Large intestine (tissue), 3 donors: ENCODE data around the gene PGM5. TPM values are rescaled to one million over a fixed set of nuclear protein-coding genes. Genes with fewer than 3 reads are reported as not detected.
A peak's percentile ranks its signal among the peaks of the same experiment; 100 is the strongest.

Experiments
- DNase-seq, 2 donors: peaks; one replicate each; pipeline versions ENCODE4 v3.0.0 to v3.0.0-alpha.2; 2013
- H3K27ac ChIP-seq: one replicate; pipeline ENCODE4 v1.5.1; 2013; ENCODE audit warnings: low read length
- H3K27me3 ChIP-seq: 2 replicates; pipeline ENCODE4 v1.6.1; 2013; ENCODE audit warnings: low read length; ENCODE audit not compliant: control insufficient read depth, insufficient read depth
- H3K36me3 ChIP-seq: 2 replicates; pipeline ENCODE4 v1.6.1; 2013; ENCODE audit warnings: low read length; ENCODE audit not compliant: control insufficient read depth, insufficient read depth
- H3K4me1 ChIP-seq: one replicate; pipeline ENCODE4 v1.6.1; 2013; ENCODE audit warnings: low read length; ENCODE audit not compliant: control insufficient read depth, insufficient read depth
- H3K4me3 ChIP-seq: one replicate; pipeline ENCODE4 v1.5.1; 2013; ENCODE audit warnings: low read length
- H3K9me3 ChIP-seq: one replicate; pipeline ENCODE4 v1.6.1; 2013; ENCODE audit warnings: mild to moderate bottlenecking, low read depth, low read length, moderate library complexity; ENCODE audit not compliant: control insufficient read depth
- WGBS: methylation state at CpG from one replicate; pipeline ENCODE4 v1.1.5; 2013; ENCODE audit warnings: low lambda C conversion rate; ENCODE audit not compliant: insufficient coverage; 5-methylcytosine and 5-hydroxymethylcytosine counted together
- polyA plus RNA-seq: library from polyadenylated mRNA; unstranded; fragments of 120-200 nt; gene quantifications from one replicate; pipeline ENCODE4 v1.2.1, GENCODE V29; 2013

The PGM5 gene
- polyA plus RNA-seq, 1 donor = 26.4 TPM

DNA sequence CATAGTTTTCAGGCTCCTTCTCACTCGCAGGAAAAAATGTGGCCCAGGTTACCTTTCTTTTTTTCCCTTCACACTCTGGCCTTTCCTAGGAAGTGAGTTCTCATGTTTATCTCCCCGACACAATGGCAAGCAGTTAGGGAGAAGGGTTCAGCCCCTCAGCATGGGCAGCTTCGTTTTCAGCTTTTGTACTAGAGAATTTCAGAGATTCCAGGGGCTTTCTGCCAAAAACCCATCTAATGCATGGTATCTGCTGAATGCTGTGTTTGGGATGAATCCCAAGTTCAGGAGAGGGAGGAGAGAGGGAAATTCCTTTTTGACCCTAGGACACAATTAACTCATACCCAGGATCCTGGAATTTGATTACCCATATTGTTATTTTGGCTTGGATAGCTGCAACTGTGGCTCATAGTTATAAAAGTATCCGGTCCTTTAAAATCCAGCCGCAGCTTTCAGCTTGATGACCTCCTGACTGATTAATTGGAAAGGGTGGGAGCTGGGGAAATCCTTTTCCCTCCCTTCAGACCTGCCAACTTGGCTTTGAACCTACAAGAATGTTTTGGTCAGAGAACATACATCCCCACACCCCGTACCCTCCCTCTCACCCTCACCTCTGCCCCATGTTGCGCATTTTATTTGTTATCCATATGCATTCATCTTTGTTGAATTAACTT lies 105.8 kb downstream of the PGM5 start:
- H3K27ac ChIP-seq = no peak overlapping the region

DNA sequence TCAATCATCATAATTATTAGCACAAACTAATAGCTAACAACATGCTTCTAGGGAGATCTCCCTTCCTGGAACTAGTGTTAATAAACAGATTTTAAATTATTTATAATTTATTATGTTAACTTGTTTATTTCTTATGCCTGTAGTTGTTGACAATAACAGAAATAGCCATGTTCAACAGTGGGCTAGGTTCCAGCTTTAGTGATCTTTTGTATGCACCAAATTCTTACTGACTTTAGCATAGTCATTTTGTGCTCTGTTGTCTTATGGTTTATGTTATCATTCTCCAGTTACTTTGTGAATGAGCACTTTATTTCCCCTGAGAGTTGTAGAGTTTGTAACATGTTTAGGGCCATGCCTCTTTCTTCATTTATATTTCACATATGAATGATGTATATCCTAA lies 113.7 kb downstream of the PGM5 start:
- peaks cover 4% of the 10 kb centered on the region for H3K27me3 ChIP-seq
- H3K27ac ChIP-seq = no peak overlapping the region
- no peak overlapping the region for H3K4me3 ChIP-seq
- H3K36me3 ChIP-seq = no peaks in the 10 kb centered on the region
- no peak for DNase-seq
- no peaks in the 10 kb centered on the region for H3K9me3 ChIP-seq
- no peaks in the 10 kb centered on the region for H3K4me1 ChIP-seq

More for the DNA sequence above, 105.8 kb downstream of the PGM5 start:
- no peaks in the 10 kb centered on the region for H3K36me3 ChIP-seq
- peak in 1 of 2 donors; percentile 21 for DNase-seq
- no peaks in the 10 kb centered on the region for H3K27me3 ChIP-seq
- 67% methylated on average over 2 of the region's 7 CpGs for WGBS
- H3K4me3 ChIP-seq = no peak overlapping the region
- no peaks in the 10 kb centered on the region for H3K9me3 ChIP-seq
- no peaks in the 10 kb centered on the region for H3K4me1 ChIP-seq

DNA sequence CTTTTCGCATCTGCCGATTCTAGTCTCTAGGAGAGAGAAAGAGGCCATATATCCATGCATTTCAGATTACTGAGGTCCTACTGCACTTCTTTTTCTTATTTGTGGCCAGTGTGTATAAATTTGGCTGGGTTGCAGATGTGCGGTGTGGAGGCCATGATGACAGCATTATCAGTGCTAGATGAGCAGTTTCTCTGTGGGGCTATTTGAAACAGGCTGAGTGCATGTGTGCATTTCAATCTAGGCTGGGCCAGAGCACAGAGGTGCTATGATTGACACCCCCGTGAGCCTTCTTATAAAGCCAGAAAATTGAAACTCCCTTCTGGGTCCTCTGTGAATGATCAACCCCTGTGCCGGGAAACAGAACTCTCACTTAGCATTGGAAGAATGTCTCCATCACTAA lies 114.2 kb downstream of the PGM5 start:
- Histone ChIP-seq H3K27me3 (peaks cover 4% of the 10 kb centered on the region), H3K9me3 (no peaks in the 10 kb centered on the region), H3K4me3 (no peak overlapping the region), H3K36me3 (no peaks in the 10 kb centered on the region), H3K27ac (no peak overlapping the region), H3K4me1 (no peaks in the 10 kb centered on the region)
- no peak for DNase-seq
- no CpG with 5 or more reads among the region's 5 CpGs for WGBS

DNA sequence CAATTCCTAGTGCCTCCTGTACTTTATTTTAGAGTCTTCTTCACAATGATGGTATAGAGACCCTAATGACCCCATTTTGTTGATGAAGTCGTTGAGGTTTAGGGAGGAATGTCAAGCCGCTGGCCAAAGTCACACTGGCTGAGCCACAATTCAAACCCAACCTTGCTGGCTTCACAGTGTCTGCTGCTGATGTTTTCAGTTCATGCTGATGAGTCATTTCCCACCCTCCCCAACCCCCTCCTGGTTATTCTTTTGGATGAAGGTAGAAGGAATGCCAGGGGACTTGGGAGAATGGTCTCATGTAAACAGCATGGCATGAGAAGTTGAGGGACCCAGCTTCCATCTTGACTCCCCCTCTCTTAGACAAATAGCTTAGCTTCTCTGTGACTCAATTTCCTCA lies 115.7 kb downstream of the PGM5 start:
- no peak overlapping the region for H3K27ac ChIP-seq
- no peaks in the 10 kb centered on the region for H3K9me3 ChIP-seq
- no peak overlapping the region for H3K4me3 ChIP-seq
- H3K27me3 ChIP-seq = peaks cover 4% of the 10 kb centered on the region
- no peaks in the 10 kb centered on the region for H3K4me1 ChIP-seq
- no peak for DNase-seq
- WGBS = no CpG with 5 or more reads among the region's 2 CpGs
- no peaks in the 10 kb centered on the region for H3K36me3 ChIP-seq

DNA sequence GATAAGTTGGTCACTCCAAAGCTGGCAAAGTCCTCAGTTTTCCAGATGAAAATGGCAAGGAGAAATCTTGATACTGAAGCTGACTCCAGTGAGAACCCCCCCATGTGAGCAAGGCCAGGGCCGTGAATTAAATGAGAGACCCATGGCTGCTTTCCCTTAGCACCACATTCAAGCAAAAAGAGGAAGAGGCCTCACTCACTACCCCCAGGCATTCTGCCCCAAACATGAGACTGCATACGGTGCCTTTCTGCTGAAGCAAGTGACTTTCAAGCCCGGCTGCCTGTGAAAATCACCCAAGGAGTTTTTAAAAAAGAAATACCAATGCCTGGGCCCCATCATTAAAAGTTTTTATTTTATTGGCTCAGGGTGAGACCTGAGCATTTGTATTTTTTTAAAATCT lies 117.4 kb downstream of the PGM5 start:
- DNase-seq = no peak
- H3K27me3 ChIP-seq = peaks cover 7% of the 10 kb centered on the region
- no peak overlapping the region for H3K27ac ChIP-seq
- no peaks in the 10 kb centered on the region for H3K36me3 ChIP-seq
- WGBS = no CpG with 5 or more reads among the region's 3 CpGs
- H3K4me1 ChIP-seq = no peaks in the 10 kb centered on the region
- H3K4me3 ChIP-seq = no peak overlapping the region
- no peaks in the 10 kb centered on the region for H3K9me3 ChIP-seq

DNA sequence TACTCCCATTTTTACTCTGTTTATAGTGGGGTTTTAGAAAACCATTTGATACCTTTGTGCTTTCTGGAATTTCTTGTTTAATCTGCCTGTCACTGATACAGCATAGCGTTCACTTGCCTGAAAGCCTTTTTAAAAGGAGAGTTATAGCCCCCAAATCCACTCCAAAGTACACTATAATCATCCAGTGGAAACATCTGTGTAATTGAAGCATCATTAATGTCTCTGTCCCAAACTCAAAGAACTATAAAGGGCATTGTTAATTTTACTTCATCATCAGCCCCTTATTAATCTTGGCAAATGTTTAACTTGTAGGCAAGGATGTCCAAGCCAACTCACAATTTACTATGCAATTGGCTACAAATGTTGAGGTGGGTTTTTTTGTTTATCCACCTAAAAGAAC lies 120.0 kb downstream of the PGM5 start:
- no peaks in the 10 kb centered on the region for H3K4me1 ChIP-seq
- H3K4me3 ChIP-seq = no peak overlapping the region
- no peak overlapping the region for H3K27ac ChIP-seq
- H3K36me3 ChIP-seq = peaks cover 4% of the 10 kb centered on the region
- H3K27me3 ChIP-seq = peaks cover 5% of the 10 kb centered on the region
- WGBS = no CpG with 5 or more reads among the region's 1 CpG
- DNase-seq = no peak
- H3K9me3 ChIP-seq = no peaks in the 10 kb centered on the region

DNA sequence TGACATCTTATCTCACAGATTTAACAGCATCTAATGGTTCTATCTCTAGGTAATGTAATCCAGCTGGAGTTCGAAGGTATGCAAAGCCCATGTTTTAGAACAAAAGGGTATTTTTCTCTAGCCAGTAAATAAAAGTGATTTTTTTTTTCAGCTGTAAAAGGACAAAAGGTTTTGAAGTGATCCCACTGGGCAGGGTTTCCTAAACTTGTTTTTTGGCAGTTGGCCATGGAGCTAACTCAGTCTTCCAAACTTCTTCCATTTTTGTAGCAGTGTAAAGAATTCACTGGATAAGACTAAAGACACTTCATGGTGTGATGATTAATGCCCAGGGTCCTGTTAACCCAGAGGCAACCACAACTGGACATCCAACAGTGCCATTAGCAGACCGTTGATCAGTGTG lies 120.4 kb downstream of the PGM5 start:
- no peak overlapping the region for H3K4me3 ChIP-seq
- H3K27me3 ChIP-seq = peaks cover 5% of the 10 kb centered on the region
- no peak for DNase-seq
- H3K27ac ChIP-seq = no peak overlapping the region
- peaks cover 4% of the 10 kb centered on the region for H3K36me3 ChIP-seq
- no CpG with 5 or more reads among the region's 2 CpGs for WGBS
- no peaks in the 10 kb centered on the region for H3K9me3 ChIP-seq
- no peaks in the 10 kb centered on the region for H3K4me1 ChIP-seq

DNA sequence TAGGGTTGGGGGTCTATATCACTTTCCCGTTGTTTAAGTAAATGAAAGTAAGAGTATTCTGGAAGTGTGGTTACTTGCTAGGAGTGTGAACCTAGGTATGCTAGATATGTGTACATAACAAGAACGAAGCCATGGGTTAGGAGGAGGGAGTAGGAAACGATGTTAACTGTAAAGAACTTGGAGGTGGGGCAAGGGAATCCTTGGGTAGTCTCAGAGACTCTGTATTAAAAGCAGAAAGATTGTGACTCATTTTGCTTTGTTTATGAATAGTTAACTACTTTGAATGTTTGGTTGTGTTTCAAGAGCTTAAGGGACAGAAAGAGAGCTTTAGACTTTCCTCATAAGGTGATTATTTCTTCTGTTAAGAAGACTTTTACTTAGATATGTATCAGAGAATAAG lies 124.4 kb downstream of the PGM5 start:
- no peak for DNase-seq
- Histone ChIP-seq H3K36me3 (peaks cover 6% of the 10 kb centered on the region), H3K4me3 (no peak overlapping the region), H3K4me1 (no peaks in the 10 kb centered on the region), H3K27ac (no peak overlapping the region), H3K27me3 (peaks cover 2% of the 10 kb centered on the region), H3K9me3 (no peaks in the 10 kb centered on the region)
- 72% methylated on average over 2 of the region's 3 CpGs for WGBS

DNA sequence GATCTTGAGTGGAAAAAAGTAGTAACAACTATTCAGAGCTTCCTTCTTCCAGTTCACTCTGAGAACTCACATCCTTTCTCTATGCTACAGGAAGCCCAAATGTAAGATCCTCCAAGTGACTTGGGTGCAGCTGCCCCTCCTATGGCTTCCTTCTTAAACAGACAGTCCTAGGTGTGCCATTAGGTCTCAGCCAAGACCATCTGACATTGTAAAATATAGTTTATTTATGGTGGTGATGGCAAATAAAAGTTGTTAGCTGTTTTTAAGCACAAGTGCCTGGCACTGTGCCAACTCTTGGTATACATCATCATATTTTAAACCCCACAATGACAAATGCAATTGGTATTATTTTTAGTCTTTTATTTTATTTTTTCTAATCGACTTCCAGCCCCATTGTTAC lies 126.1 kb downstream of the PGM5 start:
- Histone ChIP-seq H3K9me3 (no peaks in the 10 kb centered on the region), H3K27me3 (peaks cover 2% of the 10 kb centered on the region), H3K4me3 (no peak overlapping the region), H3K36me3 (peaks cover 6% of the 10 kb centered on the region), H3K27ac (no peak overlapping the region), H3K4me1 (no peaks in the 10 kb centered on the region)
- no peak for DNase-seq
- 78% methylated on average over 1 of the region's 1 CpG for WGBS

DNA sequence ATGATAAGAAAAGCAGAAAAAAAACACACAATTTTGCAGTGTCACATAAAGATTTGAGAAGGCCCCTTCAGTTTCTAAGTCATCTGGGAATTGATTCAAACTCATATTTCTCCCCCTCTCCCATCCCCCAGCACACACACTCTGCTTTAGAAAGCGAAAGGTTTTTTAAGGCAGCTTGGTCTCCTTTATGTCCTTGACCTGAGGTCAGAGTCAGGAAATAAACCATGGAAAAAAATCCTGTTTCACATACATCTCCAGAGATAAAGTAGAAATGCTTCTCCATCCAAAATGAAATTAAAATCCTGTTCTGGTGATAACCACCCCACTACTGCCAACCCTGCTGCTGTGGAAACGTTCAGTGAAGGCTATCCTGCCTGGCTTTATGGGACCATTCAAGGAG lies 131.7 kb downstream of the PGM5 start:
- DNase-seq = no peak
- Histone ChIP-seq H3K27ac (no peak overlapping the region), H3K9me3 (no peaks in the 10 kb centered on the region), H3K27me3 (peaks cover 7% of the 10 kb centered on the region), H3K4me3 (no peak overlapping the region), H3K4me1 (no peaks in the 10 kb centered on the region), H3K36me3 (peaks cover 2% of the 10 kb centered on the region)
- 86% methylated on average over 1 of the region's 2 CpGs for WGBS

DNA sequence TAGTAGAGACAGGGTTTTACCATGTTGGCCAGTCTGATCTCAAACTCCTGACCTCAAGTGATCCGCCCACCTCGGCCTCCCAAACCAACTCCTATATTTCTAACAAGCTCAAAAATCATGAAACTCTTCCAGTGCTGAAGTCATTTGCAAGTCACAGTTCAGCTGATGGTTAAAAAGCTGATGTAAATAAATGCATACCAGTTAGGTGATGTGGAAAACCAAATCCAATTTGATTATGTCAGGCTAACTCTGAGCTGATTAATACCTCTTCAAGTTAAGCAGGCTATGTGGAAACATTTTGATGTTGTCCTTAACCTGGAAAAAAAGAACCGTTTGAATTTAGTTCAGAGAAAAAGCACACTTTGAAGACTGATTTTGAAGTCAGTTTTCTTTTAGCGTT lies 133.2 kb downstream of the PGM5 start:
- no peak for DNase-seq
- Histone ChIP-seq H3K4me1 (no peaks in the 10 kb centered on the region), H3K4me3 (no peak overlapping the region), H3K36me3 (peaks cover 2% of the 10 kb centered on the region), H3K9me3 (no peaks in the 10 kb centered on the region), H3K27ac (no peak overlapping the region), H3K27me3 (peaks cover 7% of the 10 kb centered on the region)
- no CpG with 5 or more reads among the region's 4 CpGs for WGBS
